KMS-11 (cell line): ENCODE measurements around the gene MYH4.

Experiments
- H2AFZ ChIP-seq: fragments of 200-600 bp; sonication (generic); 2 replicates; pipeline ENCODE4 v1.6.1; 2016; ENCODE audit warnings: antibody characterized with exemption, mixed run types, low read depth
- H3K27ac ChIP-seq: fragments of 200-600 bp; sonication (generic); 2 replicates; pipeline ENCODE4 v1.6.1; 2016; ENCODE audit warnings: mild to moderate bottlenecking, mixed run types
- H3K27me3 ChIP-seq: fragments of 200-600 bp; sonication (generic); 2 replicates; pipeline ENCODE4 v1.6.1; 2017; ENCODE audit warnings: mild to moderate bottlenecking, low read depth, mixed run types, moderate library complexity; ENCODE audit not compliant: insufficient read depth
- H3K36me3 ChIP-seq: fragments of 200-600 bp; sonication (generic); 2 replicates; pipeline ENCODE4 v1.6.1; 2017; ENCODE audit warnings: mild to moderate bottlenecking, mixed run types; ENCODE audit not compliant: insufficient read depth
- H3K4me1 ChIP-seq: fragments of 200-600 bp; sonication (generic); 2 replicates; pipeline ENCODE4 v1.6.1; 2016; ENCODE audit warnings: mild to moderate bottlenecking, low read depth, mixed run types; ENCODE audit not compliant: poor library complexity, severe bottlenecking
- H3K4me2 ChIP-seq: fragments of 200-600 bp; sonication (generic); 2 replicates; pipeline ENCODE4 v1.7.0; 2016; ENCODE audit warnings: mild to moderate bottlenecking, mixed run types
- H3K4me3 ChIP-seq: fragments of 200-600 bp; sonication (generic); IDR thresholded peaks from 2 replicates; pipeline ENCODE4 v1.6.1; 2017; ENCODE audit warnings: low read depth, low read length, mixed read lengths; ENCODE audit not compliant: insufficient read depth
- H3K79me2 ChIP-seq: fragments of 200-600 bp; sonication (generic); 2 replicates; pipeline ENCODE4 v1.6.1; 2016; ENCODE audit warnings: low read depth, mixed run types; ENCODE audit not compliant: insufficient read depth
- H3K9ac ChIP-seq: fragments of 200-600 bp; sonication (generic); 2 replicates; pipeline ENCODE4 v1.6.1; 2016; ENCODE audit warnings: mild to moderate bottlenecking, mixed run types
- H4K20me1 ChIP-seq: fragments of 200-600 bp; sonication (generic); 2 replicates; pipeline ENCODE4 v1.6.1; 2016; ENCODE audit warnings: mild to moderate bottlenecking, mixed run types; ENCODE audit not compliant: insufficient read depth
- TF ChIP-seq, protein P1 (sequence below): fragments of 200-600 bp; sonication (generic); conservative IDR thresholded peaks from 2 replicates; pipeline ENCODE4 v1.6.1; 2017; ENCODE audit warnings: low read depth, mild to moderate bottlenecking, antibody characterized with exemption, low read length, moderate library complexity, mixed read lengths

Gene MYH4

DNA sequence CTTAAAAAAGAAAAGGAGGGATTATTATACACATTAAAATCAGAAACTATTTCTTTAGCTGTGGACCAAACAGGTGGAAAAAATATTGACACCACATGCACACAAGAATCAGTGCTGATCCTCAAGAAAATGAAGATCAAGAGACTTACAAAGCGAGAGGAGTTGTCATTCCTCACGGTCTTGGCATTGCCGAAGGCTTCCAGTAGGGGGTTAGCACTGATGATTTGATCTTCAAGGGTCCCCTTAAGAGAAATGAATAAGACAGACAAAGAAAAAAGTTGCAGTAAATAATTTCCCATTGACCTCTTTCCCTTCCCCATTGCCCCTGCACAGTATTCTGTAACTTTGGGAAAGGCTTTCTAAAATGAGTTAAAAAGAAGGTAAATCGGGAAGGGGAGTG is 6.0 kb downstream of the MYH4 start:
- Histone ChIP-seq H3K4me1 (no peaks in the 10 kb centered on the region), H3K79me2 (no peaks in the 10 kb centered on the region), H3K4me3 (no peak overlapping the region), H3K9ac (no peak overlapping the region), H3K4me2 (no peak overlapping the region), H4K20me1 (no peaks in the 10 kb centered on the region), H3K27ac (no peak overlapping the region), H3K27me3 (no peaks in the 10 kb centered on the region), H2AFZ (no peak overlapping the region), H3K36me3 (no peaks in the 10 kb centered on the region)
- TF ChIP-seq, protein P1, sequence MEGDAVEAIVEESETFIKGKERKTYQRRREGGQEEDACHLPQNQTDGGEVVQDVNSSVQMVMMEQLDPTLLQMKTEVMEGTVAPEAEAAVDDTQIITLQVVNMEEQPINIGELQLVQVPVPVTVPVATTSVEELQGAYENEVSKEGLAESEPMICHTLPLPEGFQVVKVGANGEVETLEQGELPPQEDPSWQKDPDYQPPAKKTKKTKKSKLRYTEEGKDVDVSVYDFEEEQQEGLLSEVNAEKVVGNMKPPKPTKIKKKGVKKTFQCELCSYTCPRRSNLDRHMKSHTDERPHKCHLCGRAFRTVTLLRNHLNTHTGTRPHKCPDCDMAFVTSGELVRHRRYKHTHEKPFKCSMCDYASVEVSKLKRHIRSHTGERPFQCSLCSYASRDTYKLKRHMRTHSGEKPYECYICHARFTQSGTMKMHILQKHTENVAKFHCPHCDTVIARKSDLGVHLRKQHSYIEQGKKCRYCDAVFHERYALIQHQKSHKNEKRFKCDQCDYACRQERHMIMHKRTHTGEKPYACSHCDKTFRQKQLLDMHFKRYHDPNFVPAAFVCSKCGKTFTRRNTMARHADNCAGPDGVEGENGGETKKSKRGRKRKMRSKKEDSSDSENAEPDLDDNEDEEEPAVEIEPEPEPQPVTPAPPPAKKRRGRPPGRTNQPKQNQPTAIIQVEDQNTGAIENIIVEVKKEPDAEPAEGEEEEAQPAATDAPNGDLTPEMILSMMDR = no peak

DNA sequence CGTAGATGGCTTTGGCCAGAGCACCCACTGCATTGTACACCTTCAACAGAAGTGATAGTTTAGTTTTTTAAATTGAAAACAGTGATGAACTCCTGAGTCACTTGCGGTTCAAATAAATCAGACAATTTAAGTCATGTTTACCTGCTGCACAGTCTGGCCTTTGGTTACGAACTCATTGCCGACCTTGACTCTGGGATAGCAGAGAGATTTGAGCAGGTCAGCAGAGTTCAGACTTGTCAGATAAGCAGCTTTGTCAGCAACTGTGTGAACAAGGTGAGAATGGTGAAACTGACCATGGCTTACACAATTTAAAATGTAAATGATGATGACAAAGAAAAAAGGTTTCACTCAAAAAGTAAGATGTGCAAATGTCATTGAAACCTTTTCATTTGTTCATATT is 9.3 kb downstream of the MYH4 start:
- H3K4me3 ChIP-seq = no peak overlapping the region
- TF ChIP-seq, protein P1 = no peak
- H3K4me2 ChIP-seq = no peak overlapping the region
- no peaks in the 10 kb centered on the region for H4K20me1 ChIP-seq
- no peaks in the 10 kb centered on the region for H3K36me3 ChIP-seq
- no peak overlapping the region for H3K27ac ChIP-seq
- H3K9ac ChIP-seq = no peak overlapping the region
- H2AFZ ChIP-seq = no peak overlapping the region
- no peaks in the 10 kb centered on the region for H3K27me3 ChIP-seq
- no peaks in the 10 kb centered on the region for H3K79me2 ChIP-seq
- no peaks in the 10 kb centered on the region for H3K4me1 ChIP-seq

DNA sequence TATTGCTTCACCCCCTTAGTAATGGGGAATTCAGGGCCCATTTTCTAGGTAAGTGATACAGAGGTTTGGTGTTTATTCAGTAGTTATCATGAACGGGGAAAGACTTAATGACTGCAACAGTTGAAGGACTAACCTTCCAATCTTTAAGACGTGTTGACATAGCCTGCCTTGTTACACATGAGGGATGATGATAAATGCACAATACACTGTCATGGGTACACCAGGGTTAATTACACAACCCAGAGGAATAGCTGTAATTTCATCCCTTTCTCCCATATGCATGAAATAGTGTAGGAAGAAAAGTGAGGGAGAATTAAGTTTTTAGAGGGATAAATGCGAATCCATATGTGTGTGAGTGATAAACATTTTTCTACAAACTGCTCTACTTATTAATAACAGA is 10.7 kb downstream of the MYH4 start:
- no peaks in the 10 kb centered on the region for H3K4me1 ChIP-seq
- H3K27ac ChIP-seq = no peak overlapping the region
- no peak overlapping the region for H3K4me3 ChIP-seq
- H3K9ac ChIP-seq = no peak overlapping the region
- TF ChIP-seq, protein P1 = no peak
- H3K4me2 ChIP-seq = no peak overlapping the region
- no peaks in the 10 kb centered on the region for H3K27me3 ChIP-seq
- no peak overlapping the region for H2AFZ ChIP-seq
- H3K36me3 ChIP-seq = no peaks in the 10 kb centered on the region
- H4K20me1 ChIP-seq = no peaks in the 10 kb centered on the region
- H3K79me2 ChIP-seq = no peaks in the 10 kb centered on the region

DNA sequence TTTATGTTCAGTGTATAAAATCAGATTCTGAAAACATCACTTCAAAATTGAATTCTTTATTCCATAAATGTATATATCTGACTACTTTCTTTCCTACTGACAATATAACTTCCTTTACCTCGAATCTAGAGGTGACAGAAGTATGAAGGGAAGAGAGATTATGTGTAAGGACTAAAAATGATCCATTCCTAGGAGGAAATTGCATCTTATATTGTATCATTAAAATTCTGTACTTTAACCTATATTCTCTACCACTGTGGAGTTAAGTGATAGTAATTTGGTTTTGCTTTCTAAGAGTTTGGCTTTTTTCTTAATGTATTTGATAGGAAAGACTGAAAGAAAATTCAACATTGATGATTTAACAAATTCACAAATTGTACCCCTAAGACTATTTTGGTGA is 11.4 kb downstream of the MYH4 start:
- H3K9ac ChIP-seq = no peak overlapping the region
- H3K27ac ChIP-seq = no peak overlapping the region
- no peak overlapping the region for H2AFZ ChIP-seq
- no peaks in the 10 kb centered on the region for H3K36me3 ChIP-seq
- H3K4me3 ChIP-seq = no peak overlapping the region
- TF ChIP-seq, protein P1 = no peak
- no peaks in the 10 kb centered on the region for H3K27me3 ChIP-seq
- H3K4me1 ChIP-seq = no peaks in the 10 kb centered on the region
- no peaks in the 10 kb centered on the region for H4K20me1 ChIP-seq
- H3K79me2 ChIP-seq = no peaks in the 10 kb centered on the region
- H3K4me2 ChIP-seq = no peak overlapping the region
